Astrocyte (in vitro differentiated cells and primary cell): ENCODE results near the gene BCL2L14. TPM values are rescaled to one million over a fixed set of nuclear protein-coding genes. Genes with fewer than 3 reads are reported as not detected.

Source experiments
- DNase-seq: peaks from one replicate; pipeline ENCODE4 v3.0.0-alpha.2; 2010; ENCODE audit warnings: low read depth
- FAIRE-seq: peaks from 2 replicates; lab custom pipeline; 2011; peaks lifted over from hg19 to GRCh38; lab: Jason Lieb, UNC
- H2AFZ ChIP-seq: 2 replicates; pipeline ENCODE4 v1.6.0; 2012; ENCODE audit warnings: low read depth, low read length, inconsistent platforms
- H3K27ac ChIP-seq: 2 replicates; pipeline ENCODE4 v1.5.1; 2011; ENCODE audit warnings: low read depth, low read length, inconsistent platforms
- H3K27me3 ChIP-seq: 2 replicates; pipeline ENCODE4 v1.6.0; 2011; ENCODE audit warnings: low read length, inconsistent platforms; ENCODE audit not compliant: insufficient read depth
- H3K36me3 ChIP-seq: 2 replicates; pipeline ENCODE4 v1.5.1; 2011; ENCODE audit warnings: low read length, inconsistent platforms; ENCODE audit not compliant: insufficient read depth
- H3K4me1 ChIP-seq: 2 replicates; pipeline ENCODE4 v1.5.1; 2011; ENCODE audit warnings: low read length, inconsistent platforms; ENCODE audit not compliant: insufficient read depth
- H3K4me2 ChIP-seq: 2 replicates; pipeline ENCODE4 v1.6.0; 2012; ENCODE audit warnings: low read length, inconsistent platforms
- H3K4me3 ChIP-seq: 2 replicates; pipeline ENCODE4 v1.5.1; 2011; ENCODE audit warnings: low read depth, mild to moderate bottlenecking, low read length, inconsistent platforms; ENCODE audit not compliant: insufficient read depth
- H3K79me2 ChIP-seq: 2 replicates; pipeline ENCODE4 v1.6.0; 2012; ENCODE audit warnings: mild to moderate bottlenecking, low read length, inconsistent platforms; ENCODE audit not compliant: insufficient read depth
- H3K9ac ChIP-seq: 2 replicates; pipeline ENCODE4 v1.6.0; 2012; ENCODE audit warnings: mild to moderate bottlenecking, low read length, inconsistent platforms
- H3K9me3 ChIP-seq: 2 replicates; pipeline ENCODE4 v1.5.1; 2012; ENCODE audit warnings: low read depth, mild to moderate bottlenecking, low read length, inconsistent platforms; ENCODE audit not compliant: insufficient read depth
- H4K20me1 ChIP-seq: 2 replicates; pipeline ENCODE4 v1.6.0; 2012; ENCODE audit warnings: low read length, inconsistent platforms; ENCODE audit not compliant: insufficient read depth
- H3K27ac Mint-ChIP-seq: one replicate; pipeline ENCODE4 v1.8.0; 2021; ENCODE audit warnings: mild to moderate bottlenecking, mixed read lengths; ENCODE audit not compliant: unreplicated experiment
- H3K27me3 Mint-ChIP-seq: one replicate; pipeline ENCODE4 v1.8.0; 2021; ENCODE audit warnings: low read depth, mixed read lengths; ENCODE audit not compliant: unreplicated experiment
- H3K36me3 Mint-ChIP-seq: one replicate; pipeline ENCODE4 v1.8.0; 2021; ENCODE audit warnings: low read depth, mixed read lengths; ENCODE audit not compliant: unreplicated experiment
- H3K4me1 Mint-ChIP-seq: one replicate; pipeline ENCODE4 v1.8.0; 2021; ENCODE audit warnings: low read depth, mixed read lengths; ENCODE audit not compliant: unreplicated experiment
- H3K4me3 Mint-ChIP-seq: one replicate; pipeline ENCODE4 v1.8.0; 2021; ENCODE audit warnings: mild to moderate bottlenecking, moderate library complexity, mixed read lengths; ENCODE audit not compliant: unreplicated experiment
- H3K9me3 Mint-ChIP-seq: one replicate; pipeline ENCODE4 v1.8.0; 2021; ENCODE audit warnings: mild to moderate bottlenecking, mixed read lengths; ENCODE audit not compliant: unreplicated experiment
- CTCF ChIP-seq: IDR thresholded peaks from 2 replicates; pipeline ENCODE4 v1.5.1; 2011; ENCODE audit warnings: low read depth, mild to moderate bottlenecking, inconsistent platforms, low read length, moderate library complexity; ENCODE audit not compliant: insufficient read depth
- EZH2 ChIP-seq: IDR thresholded peaks from 2 replicates; pipeline ENCODE4 v1.6.1; 2012; ENCODE audit warnings: mild to moderate bottlenecking, low read length, inconsistent platforms; ENCODE audit not compliant: insufficient read depth
- total RNA-seq: library from RNA; stranded (reverse); gene quantifications from 2 replicates; pipeline ENCODE4 v1.2.1, GENCODE V29; 2021

The BCL2L14 gene
- total RNA-seq, 1 donor from 2014 or later, result not detected

- Mint-ChIP-seq H3K9me3 (no peaks in the 10 kb centered on the region), H3K4me1 (peaks cover 12% of the 10 kb centered on the region), H3K27ac (no peak overlapping the region), H3K27me3 (no peaks in the 10 kb centered on the region), H3K4me3 (no peak overlapping the region), H3K36me3 (peaks cover 2% of the 10 kb centered on the region)
- Histone ChIP-seq H3K4me2 (no peak overlapping the region), H3K4me1 (no peaks in the 10 kb centered on the region), H3K9ac (no peak overlapping the region), H2AFZ (no peak overlapping the region), H3K79me2 (no peaks in the 10 kb centered on the region), H4K20me1 (no peaks in the 10 kb centered on the region), H3K27me3 (peaks cover 2% of the 10 kb centered on the region), H3K27ac (no peak overlapping the region), H3K9me3 (no peaks in the 10 kb centered on the region), H3K4me3 (no peak overlapping the region), H3K36me3 (no peaks in the 10 kb centered on the region)
- FAIRE-seq (no peak), DNase-seq (no peak)
- TF ChIP-seq CTCF (no peak), EZH2 (no peak)
These were observed 15.6 kb downstream of the BCL2L14 start for GRCh38 chr12:12086362-12086761.

GRCh38 chr12:12086973-12087692 lies 16.4 kb downstream of the BCL2L14 start:
- H3K4me1 ChIP-seq, result peaks cover 3% of the 10 kb centered on the region
- H4K20me1 ChIP-seq, result no peaks in the 10 kb centered on the region
- H3K4me3 Mint-ChIP-seq, result no peak overlapping the region
- TF ChIP-seq CTCF (no peak), EZH2 (no peak)
- DNase-seq (no peak), FAIRE-seq (no peak)
- peaks cover 2% of the 10 kb centered on the region for H3K27me3 ChIP-seq
- no peaks in the 10 kb centered on the region for H3K79me2 ChIP-seq
- no peak overlapping the region for H3K27ac ChIP-seq
- H3K36me3 Mint-ChIP-seq, result peaks cover 2% of the 10 kb centered on the region
- no peak overlapping the region for H3K9ac ChIP-seq
- H2AFZ ChIP-seq, result no peak overlapping the region
- no peaks in the 10 kb centered on the region for H3K27me3 Mint-ChIP-seq
- peaks cover 15% of the 10 kb centered on the region for H3K4me1 Mint-ChIP-seq
- no peaks in the 10 kb centered on the region for H3K9me3 ChIP-seq
- no peak overlapping the region for H3K4me2 ChIP-seq
- H3K9me3 Mint-ChIP-seq, result no peaks in the 10 kb centered on the region
- H3K27ac Mint-ChIP-seq, result peak overlapping the region; percentile 58
- no peak overlapping the region for H3K4me3 ChIP-seq
- no peaks in the 10 kb centered on the region for H3K36me3 ChIP-seq

- H3K4me3 Mint-ChIP-seq, result no peak overlapping the region
- H3K4me1 ChIP-seq, result peaks cover 8% of the 10 kb centered on the region
- no peaks in the 10 kb centered on the region for H3K9me3 ChIP-seq
- no peaks in the 10 kb centered on the region for H3K36me3 ChIP-seq
- peaks cover 16% of the 10 kb centered on the region for H3K4me1 Mint-ChIP-seq
- no peaks in the 10 kb centered on the region for H4K20me1 ChIP-seq
- H3K36me3 Mint-ChIP-seq, result peaks cover 2% of the 10 kb centered on the region
- no peaks in the 10 kb centered on the region for H3K9me3 Mint-ChIP-seq
- no peak overlapping the region for H3K27ac ChIP-seq
- H3K4me3 ChIP-seq, result no peak overlapping the region
- no peaks in the 10 kb centered on the region for H3K79me2 ChIP-seq
- FAIRE-seq (no peak), DNase-seq (no peak)
- H3K27me3 ChIP-seq, result peaks cover 2% of the 10 kb centered on the region
- no peak overlapping the region for H2AFZ ChIP-seq
- no peak for TF ChIP-seq CTCF
- TF ChIP-seq EZH2, result no peak
- peak overlapping the region; percentile 20 for H3K27ac Mint-ChIP-seq
- H3K4me2 ChIP-seq, result no peak overlapping the region
- no peaks in the 10 kb centered on the region for H3K27me3 Mint-ChIP-seq
- no peak overlapping the region for H3K9ac ChIP-seq
These were observed 16.9 kb downstream of the BCL2L14 start for GRCh38 chr12:12087693-12088034.
